Calu3 (cell line): ENCODE measurements around the gene CAP2. TPM values are rescaled to one million over a fixed set of nuclear protein-coding genes. Genes with fewer than 3 reads are reported as not detected.

Experiments used
- BruUV-seq: library from RNA; stranded (reverse); fragments of 400-500 nt; replicated peaks from 2 replicates; lab custom pipeline; 2021; lab: Mats Ljungman, UMichigan
- CTCF ChIA-PET: fragments of 300-600 bp; sonication (Branson Sonifier 250); formaldehyde crosslinking; loops from one replicate; lab custom pipeline; 2022; ENCODE audit warnings: antibody characterized with exemption; lab: Charles Lee
- DNase-seq: peaks from one replicate; pipeline ENCODE4 v3.0.0; 2022
- H3K27ac Mint-ChIP-seq: one replicate; pipeline ENCODE4 v1.8.0; 2022; ENCODE audit warnings: mixed read lengths; ENCODE audit not compliant: unreplicated experiment
- H3K27me3 Mint-ChIP-seq: one replicate; pipeline ENCODE4 v1.8.0; 2022; ENCODE audit warnings: mixed read lengths; ENCODE audit not compliant: unreplicated experiment
- H3K36me3 Mint-ChIP-seq: one replicate; pipeline ENCODE4 v1.8.0; 2022; ENCODE audit warnings: mild to moderate bottlenecking, moderate library complexity, mixed read lengths; ENCODE audit not compliant: insufficient read depth, unreplicated experiment
- H3K4me1 Mint-ChIP-seq: one replicate; pipeline ENCODE4 v1.8.0; 2022; ENCODE audit warnings: mild to moderate bottlenecking, low read depth, mixed read lengths; ENCODE audit not compliant: unreplicated experiment
- H3K4me3 Mint-ChIP-seq: one replicate; pipeline ENCODE4 v1.8.0; 2022; ENCODE audit warnings: mild to moderate bottlenecking, low read depth, moderate library complexity, mixed read lengths; ENCODE audit not compliant: unreplicated experiment
- H3K9me3 Mint-ChIP-seq: one replicate; pipeline ENCODE4 v1.8.0; 2022; ENCODE audit warnings: low read depth, mixed read lengths; ENCODE audit not compliant: unreplicated experiment
- CTCF ChIP-seq: fragments of 200-600 bp; IDR thresholded peaks from one replicate; pipeline ENCODE4 v1.8.0; 2022; ENCODE audit warnings: antibody characterized with exemption; ENCODE audit not compliant: unreplicated experiment
- intact Hi-C: fragments of 100-400 bp; cut with micrococcal nuclease; formaldehyde crosslinking; loops from one replicate; pipeline ENCODE4 v1.10.0; 2022; ENCODE audit not compliant: unreplicated experiment
- total RNA-seq: library from RNA; stranded (reverse); gene quantifications from 2 replicates; pipeline ENCODE4 v1.2.3, GENCODE V29; 2022

Gene CAP2
- total RNA-seq, 1 experiment from 2014 or later: 15.7 TPM

GRCh38 chr6:17457956-17458355 is 64.6 kb downstream of the CAP2 start:
- CTCF ChIA-PET: no interaction called here

GRCh38 chr6:17458966-17459365 is 65.6 kb downstream of the CAP2 start:
- H3K9me3 Mint-ChIP-seq: no peaks in the 10 kb centered on the region
- H3K27me3 Mint-ChIP-seq: no peaks in the 10 kb centered on the region
- no TSS peak for BruUV-seq
- intact Hi-C loops: no loop called here
- no peak overlapping the region for H3K27ac Mint-ChIP-seq
- CTCF ChIA-PET: no interaction called here
- no peak for DNase-seq
- no peak for TF ChIP-seq CTCF
- no peaks in the 10 kb centered on the region for H3K4me1 Mint-ChIP-seq
- no peak overlapping the region for H3K4me3 Mint-ChIP-seq
- H3K36me3 Mint-ChIP-seq: no peaks in the 10 kb centered on the region

More at GRCh38 chr6:17457956-17458355, 64.6 kb downstream of the CAP2 start:
- Mint-ChIP-seq H3K9me3 (no peaks in the 10 kb centered on the region), H3K27me3 (no peaks in the 10 kb centered on the region), H3K27ac (no peak overlapping the region), H3K4me3 (no peak overlapping the region), H3K4me1 (no peaks in the 10 kb centered on the region), H3K36me3 (no peaks in the 10 kb centered on the region)
- no peak for TF ChIP-seq CTCF
- no peak for DNase-seq
- no TSS peak for BruUV-seq
- intact Hi-C loops: no loop called here

GRCh38 chr6:17460862-17461261 is 67.5 kb downstream of the CAP2 start:
- intact Hi-C loops: no loop called here
- Mint-ChIP-seq H3K4me3 (no peak overlapping the region), H3K27me3 (no peaks in the 10 kb centered on the region), H3K9me3 (no peaks in the 10 kb centered on the region), H3K4me1 (no peaks in the 10 kb centered on the region), H3K36me3 (no peaks in the 10 kb centered on the region), H3K27ac (no peak overlapping the region)
- no TSS peak for BruUV-seq
- no peak for TF ChIP-seq CTCF
- CTCF ChIA-PET: interaction anchor here (0.6 to 0.7 kb wide), 2 partner anchors 9 to 18 kb away, joined by 5 to 7 read pairs; no protein-coding TSS in a partner anchor
- DNase-seq: no peak

GRCh38 chr6:17466147-17466546 is 72.8 kb downstream of the CAP2 start:
- no peak for DNase-seq
- H3K9me3 Mint-ChIP-seq: no peaks in the 10 kb centered on the region

More at GRCh38 chr6:17466147-17466546, 72.8 kb downstream of the CAP2 start:
- H3K36me3 Mint-ChIP-seq: no peaks in the 10 kb centered on the region
- no peaks in the 10 kb centered on the region for H3K27me3 Mint-ChIP-seq
- H3K4me3 Mint-ChIP-seq: no peak overlapping the region
- BruUV-seq: no TSS peak
- CTCF ChIA-PET: interaction anchor here (0.5 kb wide), 1 partner anchor 36 kb away, joined by 3 read pairs; no protein-coding TSS in a partner anchor
- intact Hi-C loops: no loop called here
- H3K27ac Mint-ChIP-seq: no peak overlapping the region
- no peak for TF ChIP-seq CTCF
- H3K4me1 Mint-ChIP-seq: no peaks in the 10 kb centered on the region
